Measurements from ENCODE around the gene ROBO2.
A peak's percentile ranks its signal among the peaks of the same experiment; 100 is the strongest.

- TF ChIP-seq CTCF (conservative IDR thresholded peaks at IDR 0.05; ENCODE audit: low read depth in 2 of 2) = peak in 1 of 2 experiments; percentile 14; a peak in 2 of 4 replicates
- no peak for TF ChIP-seq REST (IDR thresholded peaks at IDR 0.05; ENCODE audit: unreplicated experiment)
- no peak for TF ChIP-seq EZH2phosphoT487 (IDR thresholded peaks at IDR 0.05; ENCODE audit: unreplicated experiment)
- TF ChIP-seq POLR2AphosphoS5 (IDR thresholded peaks at IDR 0.05; ENCODE audit: low read depth) = no peak
- TF ChIP-seq EZH2 (IDR thresholded peaks at IDR 0.05; ENCODE audit: low read depth, unreplicated experiment) = no peak
- TF ChIP-seq ZNF331 (CRISPR knock-in tag; IDR thresholded peaks at IDR 0.05; ENCODE audit: low read depth) = no peak
- no peak for TF ChIP-seq JUNB (IDR thresholded peaks at IDR 0.05; ENCODE audit: unreplicated experiment)
These were observed 208.5 kb downstream of the ROBO2 start for GRCh38 chr3:77248420-77248819.
